DMS114 treated with DMSO at 0.1 percent for 48 hours (cell line): ENCODE results near the gene ZSCAN25.
A peak's percentile ranks its signal among the peaks of the same experiment; 100 is the strongest.
"Not testable (repeated sequence)": the region's sequence is repeated elsewhere in the genome, so short reads cannot be mapped to it uniquely, and the experiment has no call there.

ENCODE experiments used
- DNase-seq: peaks from one replicate; lab custom pipeline; 2025; ENCODE audit not compliant: unreplicated experiment; lab: John Stamatoyannopoulos, UW

ZSCAN25 gene

GRCh38 chr7:99616359-99617191, at the start of gene ZSCAN25:
ZSCAN25 (plus strand) TSS chr7:99616946; CDS start chr7:99619607, 2,661 bp downstream.
- DNase-seq: peak; percentile 82

- not testable (repeated sequence) for DNase-seq
These were observed 48.0 kb upstream of the ZSCAN25 start for GRCh38 chr7:99568770-99569169.

- no peak for DNase-seq
These were observed 45.0 kb upstream of the ZSCAN25 start for GRCh38 chr7:99571768-99572167.

- no peak for DNase-seq
These were observed 43.5 kb upstream of the ZSCAN25 start for GRCh38 chr7:99573257-99573656.

GRCh38 chr7:99576251-99576650, 40.5 kb upstream of the ZSCAN25 start:
- DNase-seq: no peak

GRCh38 chr7:99579281-99579955, 37.3 kb upstream of the ZSCAN25 start:
- DNase-seq: no peak

GRCh38 chr7:99579956-99580777, 36.6 kb upstream of the ZSCAN25 start:
- DNase-seq: peak; percentile 32

GRCh38 chr7:99580778-99581332, 35.9 kb upstream of the ZSCAN25 start:
- not testable (repeated sequence) for DNase-seq

GRCh38 chr7:99588868-99589267, 27.9 kb upstream of the ZSCAN25 start:
- DNase-seq: no peak

GRCh38 chr7:99594948-99595745, 21.6 kb upstream of the ZSCAN25 start:
- no peak for DNase-seq

GRCh38 chr7:99596408-99596955, 20.3 kb upstream of the ZSCAN25 start:
- no peak for DNase-seq

- no peak for DNase-seq
These were observed 18.8 kb upstream of the ZSCAN25 start, which contains the start of gene TMEM225B for GRCh38 chr7:99597762-99598501. TMEM225B (plus strand) TSS chr7:99598267; CDS start chr7:99604389, 6,122 bp downstream.

- no peak for DNase-seq
These were observed 16.9 kb upstream of the ZSCAN25 start for GRCh38 chr7:99599836-99600235.

GRCh38 chr7:99601656-99602310, 15.0 kb upstream of the ZSCAN25 start:
- no peak for DNase-seq

GRCh38 chr7:99605527-99605926, 11.2 kb upstream of the ZSCAN25 start:
- no peak for DNase-seq

GRCh38 chr7:99606531-99606930, 10.2 kb upstream of the ZSCAN25 start:
- DNase-seq: no peak

- DNase-seq: no peak
These were observed 9.2 kb upstream of the ZSCAN25 start for GRCh38 chr7:99607548-99607947.

GRCh38 chr7:99614495-99614894, 2.3 kb upstream of the ZSCAN25 start:
- no peak for DNase-seq

GRCh38 chr7:99615989-99616358, 772 bp upstream of the ZSCAN25 start:
- no peak for DNase-seq
